ENCODE results near the gene IQCN. TPM values are rescaled to one million over a fixed set of nuclear protein-coding genes. Genes with fewer than 3 reads are reported as not detected.

The IQCN gene
- total and polyA plus RNA-seq, 10 of the 15 experiments (the other 5 are each of a cell fraction or from before 2014, with no cell fraction given): 0.01 to 0.54 (median 0.23) TPM; not detected in 3

DNA sequence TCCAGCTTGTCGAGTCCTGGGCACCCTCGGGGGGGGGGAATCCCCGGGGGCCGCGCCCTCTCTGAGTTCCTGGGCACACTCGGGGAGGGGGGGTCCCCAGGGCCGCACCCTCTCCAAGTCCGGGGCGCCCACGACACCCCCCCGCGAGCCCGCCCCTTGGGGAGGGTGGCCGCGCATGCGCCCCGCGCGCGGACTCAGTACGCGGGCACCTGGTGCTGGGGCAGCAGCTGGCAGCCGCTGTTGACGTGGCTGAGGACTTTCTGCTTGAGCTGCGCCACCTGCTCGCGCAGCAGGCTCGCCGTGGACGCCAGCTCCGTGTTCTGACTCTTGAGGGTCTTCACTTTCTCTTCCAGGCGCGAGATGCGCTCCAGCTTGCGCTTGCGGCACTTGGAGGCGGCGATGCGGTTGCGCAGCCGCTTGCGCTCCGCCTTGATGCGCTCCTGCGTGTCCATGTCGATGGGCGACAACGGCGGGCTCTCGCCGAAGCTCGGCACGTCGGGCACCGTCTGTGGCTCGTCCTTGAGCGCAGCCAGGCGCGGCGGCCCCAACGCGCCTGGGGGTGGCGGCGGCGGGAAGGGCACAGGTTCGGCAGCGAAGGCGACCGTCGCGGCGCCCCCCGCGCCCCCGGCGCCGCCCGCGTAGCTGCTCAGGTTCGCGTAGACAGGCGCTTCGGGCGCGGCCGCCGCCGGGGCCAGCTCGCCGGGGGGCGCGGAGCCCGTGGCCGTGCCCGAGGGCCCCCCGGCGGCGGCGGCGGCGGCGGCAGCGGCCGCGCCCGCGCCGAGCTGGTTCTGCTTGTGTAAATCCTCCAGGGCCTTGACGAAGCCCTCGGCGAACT lies 6.2 kb upstream of the IQCN start:
- Histone ChIP-seq H3K36me3 (ENCODE audit: control insufficient read depth in 2 of 2, insufficient read depth in 2 of 2, low read length in 1 of 2) (peaks cover 0 to 4% of the 10 kb centered on the region in 2 experiments; a peak in 2 of 4 replicates), H3K27me3 (replicated peaks in 1 of 2; ENCODE audit: control insufficient read depth in 2 of 2, insufficient read depth in 2 of 2, low read length in 1 of 2) (no peaks in the 10 kb centered on the region), H3K4me1 (ENCODE audit: control insufficient read depth, insufficient read depth, low read length) (peaks cover 31% of the 10 kb centered on the region), H3K79me2 (ENCODE audit: control insufficient read depth, insufficient read depth, low read length) (peaks cover 40% of the 10 kb centered on the region), H3K27ac (ENCODE audit: control insufficient read depth, insufficient read depth) (peak overlapping the region; percentile 95), H2AFZ (ENCODE audit: control insufficient read depth, low read depth, low read length) (peak overlapping the region; percentile 30; the same call in 1 of the 2 replicates), H4K20me1 (ENCODE audit: control insufficient read depth, insufficient read depth) (peaks cover 14% of the 10 kb centered on the region), H3K9ac (ENCODE audit: control insufficient read depth, insufficient read depth, low read length) (peak overlapping the region; percentile 93), H3K9me3 (replicated peaks; ENCODE audit: control insufficient read depth, insufficient read depth, low read length) (no peaks in the 10 kb centered on the region), H3K4me2 (ENCODE audit: control insufficient read depth, insufficient read depth) (peak overlapping the region; percentile 53), H3K4me3 (peak overlapping the region; percentile 98)
- in situ Hi-C loops (cut with MboI): no loop called here
- RAD21 ChIA-PET (ENCODE audit: unreplicated experiment): interaction anchor here (0.7 to 7.1 kb wide), 27 partner anchors 11 to 139 kb away, joined by 3 to 259 read pairs (median 10); partner anchors contain the start of genes LSM4, MPV17L2, PGPEP1 and RAB3A
- no TSS peak for BruUV-seq (replicated peaks)
- CTCF ChIA-PET: interaction anchor here (0.7 to 14.1 kb wide), 29 partner anchors 9 to 141 kb away, joined by 3 to 516 read pairs (median 9); partner anchors contain the start of genes GDF15, LSM4, MPV17L2 and PGPEP1
- DNase-seq (ENCODE audit: low read depth, low spot score): no peak
- ATAC-seq: peak; percentile 51
- FAIRE-seq: no peak
- intact Hi-C loops (cut with micrococcal nuclease; ENCODE audit: unreplicated experiment): loop anchor here (2.0 kb wide), 1 partner anchor 130 kb away; no protein-coding TSS in a partner anchor
- POLR2A ChIA-PET: interaction anchor here (0.6 to 8.4 kb wide), 33 partner anchors 11 to 306 kb away, joined by 3 to 206 read pairs (median 4); partner anchors contain the start of genes IL12RB1, LSM4, PGPEP1 and RAB3A
- under 1% methylated on average over 77 of the region's 111 CpGs for WGBS (ENCODE audit: insufficient coverage, insufficient replicate concordance, low lambda C conversion rate, missing lambda C conversion rate)
- SMC1A ChIA-PET (ENCODE audit: uncharacterized antibody, unreplicated experiment): interaction anchor here (0.7 to 6.3 kb wide), 20 partner anchors 9 to 134 kb away, joined by 3 to 176 read pairs (median 8); partner anchors contain the start of genes LSM4, MPV17L2 and RAB3A
- TF ChIP-seq NR2C2 (IDR thresholded peaks at IDR 0.05; ENCODE audit: borderline replicate concordance, control insufficient read depth, insufficient read length, low read depth): no peak
- peak; percentile 77; the same call in 1 of the 2 replicates for TF ChIP-seq ZNF687 (IDR thresholded peaks at IDR 0.05)
- peak; percentile 81; the same call in 1 of the 2 replicates for TF ChIP-seq RB1 (IDR thresholded peaks at IDR 0.05; ENCODE audit: borderline replicate concordance)
- TF ChIP-seq IKZF1 (conservative IDR thresholded peaks at IDR 0.05): peak; percentile 8; the same call in 1 of the 2 replicates
- TF ChIP-seq SMARCA5 (IDR thresholded peaks at IDR 0.05): no peak
- no peak for TF ChIP-seq RAD51 (IDR thresholded peaks at IDR 0.05)
- TF ChIP-seq ZNF622 (IDR thresholded peaks at IDR 0.05): no peak
- TF ChIP-seq NRF1 (conservative IDR thresholded peaks at IDR 0.05; ENCODE audit: low read depth, low read length): peak; percentile 57
- TF ChIP-seq, protein P1, sequence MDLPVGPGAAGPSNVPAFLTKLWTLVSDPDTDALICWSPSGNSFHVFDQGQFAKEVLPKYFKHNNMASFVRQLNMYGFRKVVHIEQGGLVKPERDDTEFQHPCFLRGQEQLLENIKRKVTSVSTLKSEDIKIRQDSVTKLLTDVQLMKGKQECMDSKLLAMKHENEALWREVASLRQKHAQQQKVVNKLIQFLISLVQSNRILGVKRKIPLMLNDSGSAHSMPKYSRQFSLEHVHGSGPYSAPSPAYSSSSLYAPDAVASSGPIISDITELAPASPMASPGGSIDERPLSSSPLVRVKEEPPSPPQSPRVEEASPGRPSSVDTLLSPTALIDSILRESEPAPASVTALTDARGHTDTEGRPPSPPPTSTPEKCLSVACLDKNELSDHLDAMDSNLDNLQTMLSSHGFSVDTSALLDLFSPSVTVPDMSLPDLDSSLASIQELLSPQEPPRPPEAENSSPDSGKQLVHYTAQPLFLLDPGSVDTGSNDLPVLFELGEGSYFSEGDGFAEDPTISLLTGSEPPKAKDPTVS (IDR thresholded peaks at IDR 0.05; ENCODE audit: low read depth, low read length): no peak
- TF ChIP-seq RCOR1 (conservative IDR thresholded peaks at IDR 0.05; ENCODE audit: low read depth, low read length): no peak
- no peak for TF ChIP-seq ASH2L (IDR thresholded peaks at IDR 0.05; ENCODE audit: borderline replicate concordance, low read depth)
- peak; percentile 32 for TF ChIP-seq PBX3 (IDR thresholded peaks at IDR 0.05; ENCODE audit: insufficient replicate concordance, low read depth, low read length)
